K562 (cell line): ENCODE measurements around the gene CYP2W1. TPM values are rescaled to one million over a fixed set of nuclear protein-coding genes. Genes with fewer than 3 reads are reported as not detected.

ENCODE experiments used
- ATAC-seq: fragments of 200-7000 bp; cut with Tn5 transposase; 3 replicates; pipeline ENCODE4 v1.9.1; 2020; ENCODE audit warnings: moderate library complexity
- BruUV-seq: library from RNA; stranded (reverse); fragments of 400-500 nt; replicated peaks from 2 replicates; lab custom pipeline; 2021; lab: Mats Ljungman, UMichigan
- CTCF ChIA-PET: fragments of 300-600 bp; formaldehyde crosslinking; extraction: SDS; loops from one replicate; lab custom pipeline; 2021; ENCODE audit warnings: low intra/inter-chr PET ratio; lab: Yijun Ruan, JAX
- POLR2A ChIA-PET: fragments of 300-600, 350-650 bp; sonication (Branson Sonifier 250); formaldehyde crosslinking; extraction: SDS; loops from one replicate; lab custom pipeline; 2021; ENCODE audit warnings: antibody characterized with exemption, inconsistent platforms; lab: Yijun Ruan, JAX
- DNase-seq, 4 experiments: peaks; one replicate each; pipeline versions ENCODE4 v3.0.0 to v3.0.0-alpha.2; 2011 to 2018; ENCODE audit warnings: low spot score in 3 of 4, mixed read lengths in 3 of 4; ENCODE audit errors: extremely low read depth in 1 of 4
- FAIRE-seq: peaks from 2 replicates; lab custom pipeline; 2011; peaks lifted over from hg19 to GRCh38; lab: Jason Lieb, UNC
- H2AFZ ChIP-seq: 2 replicates; pipeline ENCODE4 v1.6.0; 2011; ENCODE audit warnings: low read depth, low read length, control low read depth, inconsistent platforms
- H3K27ac ChIP-seq: fragments of 200-600 bp; 3 replicates; pipeline ENCODE4 v1.8.0; 2011; ENCODE audit warnings: low read depth, mild to moderate bottlenecking, control low read depth, inconsistent platforms, low read length, moderate library complexity, mixed read lengths; ENCODE audit errors: extremely low read depth
- H3K27me3 ChIP-seq, 2 experiments: fragments of 300-600 bp in 1 of 2; 2 replicates in 1 of 2; 3 replicates in 1 of 2; pipeline versions ENCODE4 v1.6.0 to v1.8.0; 2011; ENCODE audit warnings: inconsistent platforms in 2 of 2, low read length in 2 of 2, mild to moderate bottlenecking in 1 of 2, mixed read lengths in 1 of 2, moderate library complexity in 1 of 2; ENCODE audit not compliant: control insufficient read depth in 2 of 2, insufficient read depth in 2 of 2
- H3K36me3 ChIP-seq: fragments of 300-600 bp; 3 replicates; pipeline ENCODE4 v1.8.0; 2011; ENCODE audit warnings: mild to moderate bottlenecking, low read length, inconsistent platforms; ENCODE audit not compliant: control insufficient read depth, insufficient read depth
- H3K4me1 ChIP-seq, 2 experiments: fragments of 200-600 bp in 1 of 2; replicated peaks in 1 of 2; 2 replicates in 1 of 2; 3 replicates in 1 of 2; pipeline versions ENCODE4 v1.5.1 to v1.8.0; 2011; ENCODE audit warnings: inconsistent platforms in 2 of 2, low read length in 2 of 2, mild to moderate bottlenecking in 1 of 2, mixed read lengths in 1 of 2, moderate library complexity in 1 of 2; ENCODE audit not compliant: control insufficient read depth in 2 of 2, insufficient read depth in 2 of 2
- H3K4me2 ChIP-seq: 2 replicates; pipeline ENCODE4 v1.6.1; 2011; ENCODE audit warnings: low read length, control low read depth, inconsistent platforms, mixed read lengths; ENCODE audit not compliant: insufficient read depth
- H3K4me3 ChIP-seq: fragments of 200-600 bp; sonication (generic), shearing (Covaris generic); 2 replicates; pipeline ENCODE4 v1.5.1; 2016; ENCODE audit warnings: control low read depth, inconsistent platforms
- H3K79me2 ChIP-seq: fragments of 200-600 bp; 3 replicates; pipeline ENCODE4 v1.8.0; 2011; ENCODE audit warnings: low read length, inconsistent platforms; ENCODE audit not compliant: control insufficient read depth, insufficient read depth
- H3K9ac ChIP-seq, 2 experiments: 2 replicates each; pipeline versions ENCODE4 v1.6.0 to v1.6.1; 2011; ENCODE audit warnings: low read depth in 2 of 2, low read length in 2 of 2, control low read depth in 1 of 2, inconsistent platforms in 1 of 2, mild to moderate bottlenecking in 1 of 2, mixed read lengths in 1 of 2; ENCODE audit not compliant: insufficient read depth in 1 of 2
- H3K9me1 ChIP-seq: one replicate; pipeline ENCODE4 v1.6.0; 2011; ENCODE audit warnings: inconsistent platforms, mild to moderate bottlenecking, low read length, moderate library complexity; ENCODE audit not compliant: control insufficient read depth, insufficient read depth
- H3K9me3 ChIP-seq: replicated peaks from 2 replicates; pipeline ENCODE4 v1.5.1; 2011; ENCODE audit warnings: low read depth, low read length, inconsistent platforms; ENCODE audit not compliant: control insufficient read depth, insufficient read depth
- H4K20me1 ChIP-seq: replicated peaks from 2 replicates; pipeline ENCODE4 v1.6.1; 2011; ENCODE audit warnings: low read length, inconsistent platforms, mixed read lengths; ENCODE audit not compliant: control insufficient read depth, insufficient read depth
- CBX2 ChIP-seq: fragments of 200-600 bp; sonication (generic); IDR thresholded peaks from one replicate; pipeline ENCODE4 v1.6.1; 2012; ENCODE audit warnings: mild to moderate bottlenecking, low read length, inconsistent platforms; ENCODE audit not compliant: insufficient read depth, poor library complexity, severe bottlenecking
- KLF1 ChIP-seq: fragments of 450-650 bp; IDR thresholded peaks from 2 replicates; pipeline ENCODE4 v1.6.1; 2016; ENCODE audit warnings: missing genetic modification characterization, missing compliant biosample characterization
- MAFF ChIP-seq: IDR thresholded peaks from 2 replicates; pipeline ENCODE4 v1.6.1; 2012; ENCODE audit warnings: low read length, improper control_type of control experiment
- PHF8 ChIP-seq: fragments of 200-600 bp; sonication (generic); IDR thresholded peaks from 2 replicates; pipeline ENCODE4 v1.6.1; 2012; ENCODE audit warnings: mixed run types, mild to moderate bottlenecking, inconsistent platforms, low read length, moderate library complexity, borderline replicate concordance
- PHTF2 ChIP-seq: fragments of 250-450 bp; sonication (Bioruptor Pico); IDR thresholded peaks from 2 replicates; pipeline ENCODE4 v1.5.0; 2021; ENCODE audit warnings: mild to moderate bottlenecking
- SNRNP70 ChIP-seq: fragments of 200-400 bp; formaldehyde crosslinking; optimal IDR thresholded peaks from 2 replicates; pipeline ENCODE3; 2017; ENCODE audit warnings: low read depth, low read length
- ZKSCAN8 ChIP-seq: fragments of 200-800 bp; sonication (Bioruptor generic); IDR thresholded peaks from 2 replicates; pipeline ENCODE4 v1.6.1; 2016; ENCODE audit warnings: missing genetic modification characterization, missing compliant biosample characterization
- ZNF121 ChIP-seq: sonication (generic); formaldehyde crosslinking; conservative IDR thresholded peaks from 2 replicates; pipeline ENCODE4 v1.8.0; 2022; ENCODE audit warnings: missing genetic modification reagents
- ZNF253 ChIP-seq: fragments of 250-450 bp; sonication (Bioruptor Pico); conservative IDR thresholded peaks from 2 replicates; pipeline ENCODE4 v1.6.1; 2021; ENCODE audit warnings: mild to moderate bottlenecking
- WGBS: fragments of 100-300 bp; shearing (Covaris generic); methylation state at CpG from one replicate; pipeline ENCODE4 v1.1.6; 2016; ENCODE audit warnings: low coverage, mixed read lengths; ENCODE audit not compliant: insufficient coverage; ENCODE audit errors: missing lambda C conversion rate; 5-methylcytosine and 5-hydroxymethylcytosine counted together
- in situ Hi-C: fragments of 300-500 bp; cut with MboI; formaldehyde crosslinking; loops from 4 replicates; pipeline ENCODE4 v1.15.0; 2018; ENCODE audit warnings: inconsistent platforms, mixed read lengths
- intact Hi-C: fragments of 100-400 bp; cut with micrococcal nuclease; formaldehyde crosslinking; loops from 2 replicates; pipeline ENCODE4 v1.14.2; 2022
- polyA plus RNA-seq, 8 experiments: library from polyadenylated mRNA; depleted of rRNA in 4 of 8; stranded (reverse) in 5 of 8; unstranded in 3 of 8; fragments of >200 nt; fragmentation: Nextera tagmentation in 2 of 8; fragmentation: Illumina TruSeq in 1 of 8; extraction: Ambion mirVana in 2 of 8; extraction: Trizol in 1 of 8; gene quantifications; 2 replicates each; pipeline versions ENCODE4 v1.2.1 to v1.2.3, GENCODE V29; 2011 to 2014; ENCODE audit warnings: inconsistent platforms in 1 of 8, missing spikeins in 1 of 8
- total RNA-seq, 7 experiments: library from RNA; depleted of rRNA in 6 of 7; stranded (reverse); fragments of >200 nt in 6 of 7; fragmentation: Illumina TruSeq in 2 of 7; extraction: Trizol in 2 of 7; gene quantifications; 2 replicates each; pipeline versions ENCODE4 v1.2.1 to v1.2.3, GENCODE V29; 2011 to 2021; ENCODE audit warnings: low replicate concordance in 1 of 7
- TF ChIP-seq, protein P1 (sequence below): IDR thresholded peaks from 3 replicates; pipeline ENCODE4 v1.6.1; 2011; ENCODE audit warnings: borderline replicate concordance, mild to moderate bottlenecking, moderate library complexity; ENCODE audit not compliant: insufficient read length; ENCODE audit errors: extremely low read depth

Gene CYP2W1
- total and polyA plus RNA-seq, 9 of the 15 experiments (the other 6 are each of a cell fraction or from before 2014, with no cell fraction given), result not detected

DNA sequence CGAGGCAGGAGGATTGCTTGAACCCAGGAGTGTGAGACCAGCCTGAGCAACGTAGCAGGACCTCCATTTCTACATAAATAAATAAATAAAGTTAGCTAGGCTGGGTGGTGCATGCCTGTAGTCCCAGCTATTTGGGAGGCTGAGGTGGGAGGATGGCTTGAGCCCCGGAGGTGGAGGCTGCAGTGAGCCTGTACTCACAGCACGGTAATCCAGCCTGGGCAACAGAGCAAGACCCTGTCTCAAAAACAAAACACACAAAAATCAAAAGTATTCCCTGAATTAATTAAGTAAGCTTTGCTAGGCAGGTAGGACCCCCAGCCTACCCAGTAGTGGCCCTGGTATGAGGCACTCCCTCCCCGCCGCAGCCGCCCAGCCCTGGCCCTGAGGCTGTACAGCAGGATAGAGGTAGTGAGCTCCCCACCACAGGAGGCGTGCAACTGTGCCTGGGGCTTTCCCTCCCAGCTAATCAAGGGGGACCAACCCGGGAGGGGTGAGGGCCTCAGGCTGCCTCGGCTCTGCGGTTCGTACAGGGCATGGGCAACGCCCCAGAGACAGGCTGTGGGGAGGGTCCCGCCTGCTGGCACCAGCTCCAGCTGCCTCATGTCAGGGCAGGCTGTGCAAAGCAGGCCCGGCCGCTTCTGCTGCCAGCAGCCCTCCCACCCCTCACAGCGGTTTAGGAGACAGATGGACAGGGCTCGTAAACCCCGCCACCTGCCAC is 1.0 kb upstream of the CYP2W1 start:
- Histone ChIP-seq H3K27me3 (peaks cover 12 to 48% of the 10 kb centered on the region in 2 experiments; a peak in 4 of 5 replicates), H3K9me3 (no peaks in the 10 kb centered on the region; the same call in 1 of the 2 replicates), H4K20me1 (0 out of 2 replicates have a peak, but pooled peaks cover 3% of the 10 kb centered on the region), H3K27ac (no peak overlapping the region), H3K9me1 (peaks cover 2% of the 10 kb centered on the region), H2AFZ (no peak overlapping the region), H3K79me2 (no peaks in the 10 kb centered on the region), H3K4me2 (no peak overlapping the region), H3K4me1 (peaks cover 0 to 56% of the 10 kb centered on the region in 2 experiments; a peak in 2 of 5 replicates), H3K36me3 (no peaks in the 10 kb centered on the region), H3K9ac (no peak overlapping the region; a peak in 1 of 4 replicates), H3K4me3 (no peak overlapping the region)
- TF ChIP-seq ZNF121 (CRISPR knock-in tag), result peak; percentile 35
- TF ChIP-seq MAFF, result no peak
- in situ Hi-C loops (loop anchor here (25.0 kb wide), 1 partner anchor 180 kb away; the partner anchor contains the start of gene ZFAND2A), intact Hi-C loops (no loop called here)
- peak; percentile 29 for FAIRE-seq
- WGBS, result 26% methylated on average over 18 of the region's 19 CpGs
- no peak for DNase-seq
- POLR2A ChIA-PET, result interaction anchor here (0.6 to 1.0 kb wide), 3 partner anchors 9 to 550 kb away, joined by 3 to 4 read pairs (median 3); no protein-coding TSS in a partner anchor
- BruUV-seq, result no TSS peak
- CTCF ChIA-PET, result no interaction called here
- ATAC-seq, result no peak

DNA sequence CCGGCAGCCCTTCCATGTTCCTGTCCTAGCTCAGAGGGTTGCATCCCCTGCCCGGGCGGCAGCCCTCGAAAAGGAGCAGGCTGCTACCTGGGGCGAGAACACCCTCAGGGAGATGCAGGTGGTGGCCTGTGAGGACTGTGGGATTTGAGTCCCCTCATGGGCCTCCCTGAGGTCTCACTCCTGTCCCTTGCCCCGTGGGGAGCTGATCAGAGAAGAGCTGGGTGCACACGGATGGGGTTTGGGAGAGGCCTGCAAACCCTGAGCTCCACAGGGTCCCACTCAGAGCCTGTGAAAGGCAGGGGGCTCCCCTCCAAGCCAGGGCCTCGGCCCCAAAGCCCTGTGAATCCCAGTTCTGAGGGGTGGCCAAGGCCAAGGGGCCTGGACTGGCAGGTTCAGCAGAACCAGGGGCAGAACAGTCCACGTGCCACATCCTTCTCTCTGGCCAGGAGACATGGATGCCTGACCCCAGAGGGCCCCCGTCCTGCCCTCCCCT is 424 bp upstream of the CYP2W1 start:
- H3K4me1 ChIP-seq, result peaks cover 0 to 57% of the 10 kb centered on the region in 2 experiments; a peak in 2 of 5 replicates
- no peaks in the 10 kb centered on the region; the same call in 1 of the 2 replicates for H3K9me3 ChIP-seq
- peaks cover 2% of the 10 kb centered on the region for H3K9me1 ChIP-seq
- no peak for TF ChIP-seq ZKSCAN8 (CRISPR knock-in tag)
- TF ChIP-seq CBX2, result no peak
- no peak for TF ChIP-seq PHF8
- TF ChIP-seq PHTF2 (CRISPR knock-in tag), result no peak
- TF ChIP-seq ZNF253 (CRISPR knock-in tag), result no peak
- TF ChIP-seq SNRNP70, result no peak
- no peak for TF ChIP-seq KLF1
- TF ChIP-seq, protein P1, sequence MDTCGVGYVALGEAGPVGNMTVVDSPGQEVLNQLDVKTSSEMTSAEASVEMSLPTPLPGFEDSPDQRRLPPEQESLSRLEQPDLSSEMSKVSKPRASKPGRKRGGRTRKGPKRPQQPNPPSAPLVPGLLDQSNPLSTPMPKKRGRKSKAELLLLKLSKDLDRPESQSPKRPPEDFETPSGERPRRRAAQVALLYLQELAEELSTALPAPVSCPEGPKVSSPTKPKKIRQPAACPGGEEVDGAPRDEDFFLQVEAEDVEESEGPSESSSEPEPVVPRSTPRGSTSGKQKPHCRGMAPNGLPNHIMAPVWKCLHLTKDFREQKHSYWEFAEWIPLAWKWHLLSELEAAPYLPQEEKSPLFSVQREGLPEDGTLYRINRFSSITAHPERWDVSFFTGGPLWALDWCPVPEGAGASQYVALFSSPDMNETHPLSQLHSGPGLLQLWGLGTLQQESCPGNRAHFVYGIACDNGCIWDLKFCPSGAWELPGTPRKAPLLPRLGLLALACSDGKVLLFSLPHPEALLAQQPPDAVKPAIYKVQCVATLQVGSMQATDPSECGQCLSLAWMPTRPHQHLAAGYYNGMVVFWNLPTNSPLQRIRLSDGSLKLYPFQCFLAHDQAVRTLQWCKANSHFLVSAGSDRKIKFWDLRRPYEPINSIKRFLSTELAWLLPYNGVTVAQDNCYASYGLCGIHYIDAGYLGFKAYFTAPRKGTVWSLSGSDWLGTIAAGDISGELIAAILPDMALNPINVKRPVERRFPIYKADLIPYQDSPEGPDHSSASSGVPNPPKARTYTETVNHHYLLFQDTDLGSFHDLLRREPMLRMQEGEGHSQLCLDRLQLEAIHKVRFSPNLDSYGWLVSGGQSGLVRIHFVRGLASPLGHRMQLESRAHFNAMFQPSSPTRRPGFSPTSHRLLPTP, result no peak
- no peak for DNase-seq
- 22% methylated on average over 10 of the region's 10 CpGs for WGBS
- no peak overlapping the region for H3K27ac ChIP-seq
- H3K4me3 ChIP-seq, result no peak overlapping the region
- H3K4me2 ChIP-seq, result no peak overlapping the region
- no peak overlapping the region for H3K9ac ChIP-seq
- FAIRE-seq, result no peak
- no peak overlapping the region for H2AFZ ChIP-seq
- H3K36me3 ChIP-seq, result no peaks in the 10 kb centered on the region
- no peaks in the 10 kb centered on the region for H3K79me2 ChIP-seq
- peaks cover 12 to 48% of the 10 kb centered on the region in 2 experiments; a peak in 4 of 5 replicates for H3K27me3 ChIP-seq
- H4K20me1 ChIP-seq, result 0 out of 2 replicates have a peak, but pooled peaks cover 3% of the 10 kb centered on the region
- intact Hi-C loops (no loop called here), in situ Hi-C loops (loop anchor here (25.0 kb wide), 1 partner anchor 180 kb away; the partner anchor contains the start of gene ZFAND2A)
- BruUV-seq, result no TSS peak
- ChIA-PET POLR2A (interaction anchor here (0.6 to 1.0 kb wide), 2 partner anchors 9 to 549 kb away, joined by 3 to 4 read pairs; no protein-coding TSS in a partner anchor), CTCF (no interaction called here)
- no peak for ATAC-seq
